Measurements from ENCODE around the gene GTF2A1L. TPM values are rescaled to one million over a fixed set of nuclear protein-coding genes. Genes with fewer than 3 reads are reported as not detected.
"Not testable (repeated sequence)": the region's sequence is repeated elsewhere in the genome, so short reads cannot be mapped to it uniquely, and the experiment has no call there.

Gene GTF2A1L
- total RNA-seq, 4 donors from 2014 or later = 0.16 to 1.8 TPM; not detected in 2

GRCh38 chr2:48607307-48608014, 10.2 kb upstream of the GTF2A1L start:
- DNase-seq (no peak), ATAC-seq (no peak)
- intact Hi-C loops (cut with DNase I; ENCODE audit: low total_unique reads) (no loop called here), in situ Hi-C loops (cut with MboI; ENCODE audit: low sequenced_read_pairs in 4 of 4) (no loop called here)
- Histone ChIP-seq H3K4me3 (no peak overlapping the region), H3K36me3 (no peaks in the 10 kb centered on the region), H3K27ac (no peak overlapping the region), H3K4me1 (no peaks in the 10 kb centered on the region), H3K9me3 (no peaks in the 10 kb centered on the region), H3K27me3 (no peaks in the 10 kb centered on the region)
- no peak for TF ChIP-seq CTCF (IDR thresholded peaks at IDR 0.05 in 4 of 5, conservative IDR thresholded peaks at IDR 0.05 in 1 of 5)
- TF ChIP-seq POLR2A (IDR thresholded peaks at IDR 0.05) = no peak

- ATAC-seq = no peak
- no peak for DNase-seq
- H3K36me3 ChIP-seq = no peaks in the 10 kb centered on the region
- H3K9me3 ChIP-seq = no peaks in the 10 kb centered on the region
- H3K4me1 ChIP-seq = no peaks in the 10 kb centered on the region
- in situ Hi-C loops (cut with MboI; ENCODE audit: low sequenced_read_pairs in 4 of 4) = no loop called here
- no peak overlapping the region for H3K27ac ChIP-seq
- no peak for TF ChIP-seq CTCF (IDR thresholded peaks at IDR 0.05 in 4 of 5, conservative IDR thresholded peaks at IDR 0.05 in 1 of 5)
- TF ChIP-seq POLR2A (IDR thresholded peaks at IDR 0.05) = no peak
- H3K27me3 ChIP-seq = no peaks in the 10 kb centered on the region
- no peak overlapping the region for H3K4me3 ChIP-seq
- intact Hi-C loops (cut with DNase I; ENCODE audit: low total_unique reads) = no loop called here
These were observed 4.4 kb upstream of the GTF2A1L start for GRCh38 chr2:48613211-48613610.

- H3K27me3 ChIP-seq; intact Hi-C loops (cut with DNase I; ENCODE audit: low total_unique reads); H3K27ac ChIP-seq; ATAC-seq; in situ Hi-C loops (cut with MboI; ENCODE audit: low sequenced_read_pairs in 4 of 4); H3K4me1 ChIP-seq; H3K36me3 ChIP-seq; H3K9me3 ChIP-seq; H3K4me3 ChIP-seq; DNase-seq: not testable (repeated sequence)
These were observed 3.1 kb upstream of the GTF2A1L start for GRCh38 chr2:48614581-48614980.

DNA sequence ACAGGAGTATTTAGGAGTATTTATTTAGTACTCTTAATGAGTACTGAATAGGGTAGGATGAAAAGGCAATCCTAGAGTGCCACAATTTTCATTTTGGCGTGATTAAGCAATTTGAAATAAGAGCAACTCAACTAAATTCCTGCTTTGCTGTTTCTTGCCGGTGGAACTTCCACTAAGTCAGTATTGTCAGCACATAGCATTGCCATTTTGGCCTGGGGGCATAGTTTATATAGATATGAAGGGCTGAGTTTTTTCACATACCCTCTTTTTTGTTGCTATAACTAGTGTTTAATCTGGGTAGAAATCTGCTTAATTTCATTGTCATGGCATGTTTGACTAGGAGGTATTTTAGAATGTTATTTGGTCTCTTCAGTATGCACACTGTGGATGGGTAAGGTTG, 1.9 kb downstream of the GTF2A1L start:
- intact Hi-C loops (cut with DNase I; ENCODE audit: low total_unique reads) (no loop called here), in situ Hi-C loops (cut with MboI; ENCODE audit: low sequenced_read_pairs in 4 of 4) (no loop called here)
- Histone ChIP-seq H3K27me3 (no peaks in the 10 kb centered on the region), H3K27ac (no peak overlapping the region), H3K4me1 (no peaks in the 10 kb centered on the region), H3K4me3 (no peak overlapping the region), H3K9me3 (no peaks in the 10 kb centered on the region), H3K36me3 (no peaks in the 10 kb centered on the region)
- DNase-seq (no peak), ATAC-seq (no peak)
- TF ChIP-seq POLR2A (IDR thresholded peaks at IDR 0.05) (no peak), CTCF (IDR thresholded peaks at IDR 0.05 in 4 of 5, conservative IDR thresholded peaks at IDR 0.05 in 1 of 5) (no peak)

DNA sequence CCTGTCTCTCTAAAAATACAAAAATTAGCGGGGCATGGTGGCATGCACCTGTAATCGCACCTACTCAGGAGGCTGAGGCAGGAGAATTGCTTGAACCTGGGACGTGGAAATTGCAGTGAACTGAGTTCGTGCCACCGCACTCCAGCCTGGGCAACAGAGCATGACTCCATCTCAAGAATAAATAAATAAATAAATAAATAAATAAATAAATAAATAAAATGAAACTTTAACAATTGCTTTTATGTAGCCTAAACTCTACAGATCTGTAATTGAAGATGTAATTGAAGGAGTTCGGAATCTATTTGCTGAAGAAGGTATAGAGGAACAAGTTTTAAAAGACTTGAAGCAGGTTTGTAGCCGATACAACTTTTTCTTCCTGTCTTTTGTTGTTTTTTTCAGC, 2.9 kb downstream of the GTF2A1L start:
- intact Hi-C loops (cut with DNase I; ENCODE audit: low total_unique reads) = no loop called here
- Histone ChIP-seq H3K9me3 (no peaks in the 10 kb centered on the region), H3K27me3 (no peaks in the 10 kb centered on the region), H3K27ac (no peak overlapping the region), H3K4me1 (no peaks in the 10 kb centered on the region), H3K4me3 (no peak overlapping the region), H3K36me3 (no peaks in the 10 kb centered on the region)
- TF ChIP-seq CTCF (IDR thresholded peaks at IDR 0.05 in 4 of 5, conservative IDR thresholded peaks at IDR 0.05 in 1 of 5) = no peak
- no peak for TF ChIP-seq POLR2A (IDR thresholded peaks at IDR 0.05)
- in situ Hi-C loops (cut with MboI; ENCODE audit: low sequenced_read_pairs in 4 of 4) = no loop called here
- no peak for ATAC-seq
- no peak for DNase-seq

DNA sequence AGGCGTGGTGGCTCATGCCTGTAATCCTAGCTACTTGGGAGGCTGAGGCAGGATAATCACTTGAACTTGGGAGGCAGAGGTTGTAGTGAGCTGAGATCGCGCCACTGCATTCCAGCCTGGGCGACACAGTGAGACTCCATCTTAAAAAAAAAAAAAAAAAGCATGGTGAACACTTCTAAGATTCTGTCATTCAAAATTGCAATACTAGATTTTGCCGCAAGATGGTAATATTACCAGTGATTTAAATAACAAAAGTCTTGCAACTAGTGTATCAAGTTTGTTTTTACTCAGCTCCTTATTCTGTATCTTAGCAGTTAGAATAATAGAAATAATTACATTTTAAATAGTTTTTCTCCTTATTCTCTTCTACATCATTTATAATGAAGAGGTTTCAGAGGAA, 5.0 kb downstream of the GTF2A1L start:
- H3K4me1 ChIP-seq; H3K9me3 ChIP-seq; in situ Hi-C loops (cut with MboI; ENCODE audit: low sequenced_read_pairs in 4 of 4); H3K27me3 ChIP-seq; H3K27ac ChIP-seq; DNase-seq; H3K36me3 ChIP-seq; intact Hi-C loops (cut with DNase I; ENCODE audit: low total_unique reads); H3K4me3 ChIP-seq; ATAC-seq: not testable (repeated sequence)

Data from gastrocnemius medialis (tissue), 4 donors.